Ascending aorta (tissue), 2 donors: ENCODE results near the gene RAD51B. TPM values are rescaled to one million over a fixed set of nuclear protein-coding genes. Genes with fewer than 3 reads are reported as not detected.
A peak's percentile ranks its signal among the peaks of the same experiment; 100 is the strongest.

ENCODE experiments used
- DNase-seq, 2 donors: peaks; one replicate each; pipeline ENCODE4 v3.0.0-alpha.2; 2019; ENCODE audit warnings: low spot score in 2 of 2
- H3K27ac ChIP-seq, 2 donors: fragments of 200-600 bp; sonication (generic); one replicate each; pipeline ENCODE4 v1.5.1; 2016 to 2017; ENCODE audit warnings: mild to moderate bottlenecking in 1 of 2
- H3K27me3 ChIP-seq: fragments of 200-600 bp; sonication (generic); one replicate; pipeline ENCODE4 v1.5.1; 2017
- H3K36me3 ChIP-seq, 2 donors: fragments of 200-600 bp; sonication (generic); one replicate each; pipeline ENCODE4 v1.5.1; 2016
- H3K4me1 ChIP-seq, 2 donors: fragments of 200-600 bp; sonication (generic); one replicate each; pipeline ENCODE4 v1.5.1; 2016 to 2017; ENCODE audit warnings: mild to moderate bottlenecking in 1 of 2
- H3K4me3 ChIP-seq, 2 donors: fragments of 200-600 bp; sonication (generic); one replicate each; pipeline ENCODE4 v1.5.1; 2016 to 2017; ENCODE audit warnings: mild to moderate bottlenecking in 1 of 2
- H3K9me3 ChIP-seq, 2 donors: fragments of 200-600 bp; sonication (generic); one replicate each; pipeline ENCODE4 v1.5.1; 2016
- intact Hi-C: fragments of 100-400 bp; cut with DNase I; formaldehyde crosslinking; loops from one replicate; pipeline ENCODE4 v1.15.1; 2023
- total RNA-seq: library from RNA; depleted of rRNA; stranded (reverse); fragments of >200 nt; gene quantifications from one replicate; pipeline ENCODE4 v1.1.0, GENCODE V29; 2016
- TF ChIP-seq, protein P1 (sequence below), 3 experiments: fragments of 200-600 bp in 2 of 3; fragments of 450-650 bp in 1 of 3; sonication (generic) in 2 of 3; IDR thresholded peaks; one replicate each; pipeline ENCODE4 v1.5.1; 2016 to 2019; ENCODE audit warnings: antibody characterized with exemption in 3 of 3, mild to moderate bottlenecking in 1 of 3, moderate library complexity in 1 of 3

RAD51B gene
- total RNA-seq, 1 donor from 2014 or later = not detected

DNA sequence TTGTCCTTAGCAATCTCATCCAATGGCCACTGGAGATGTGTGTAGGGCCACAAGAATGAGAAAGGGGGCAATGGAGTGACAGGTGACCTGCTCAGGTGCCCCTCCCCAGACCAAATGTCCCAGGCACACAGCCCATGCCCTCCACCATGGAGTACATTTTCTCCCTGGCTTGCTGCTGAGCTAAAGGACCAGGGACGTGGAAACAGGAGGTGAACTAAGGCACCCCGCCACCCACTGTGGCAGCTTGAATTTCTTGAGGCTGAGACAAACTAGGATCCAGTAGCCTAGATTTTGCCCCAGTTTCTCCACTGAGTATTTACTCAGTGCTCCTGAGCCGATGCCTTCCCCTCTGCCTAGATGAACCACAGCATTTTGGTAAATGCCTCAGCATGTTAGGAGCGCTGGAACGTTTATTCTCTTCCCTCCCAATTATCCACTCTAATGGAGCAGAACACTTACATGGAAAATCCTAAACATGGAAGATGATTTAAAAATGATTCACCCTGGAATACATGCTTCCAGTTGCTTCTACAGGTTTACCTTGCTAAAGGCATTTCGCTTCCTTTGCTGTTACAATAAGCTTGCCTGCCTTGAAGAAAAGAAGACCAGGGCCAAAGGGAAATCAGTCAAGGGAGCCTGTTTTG lies 775.3 kb downstream of the RAD51B start:
- Histone ChIP-seq H3K4me3 (no peak overlapping the region), H3K27ac (no peak overlapping the region), H3K4me1 (peaks cover 0 to 14% of the 10 kb centered on the region in 2 donors), H3K9me3 (no peaks in the 10 kb centered on the region), H3K36me3 (no peaks in the 10 kb centered on the region), H3K27me3 (no peaks in the 10 kb centered on the region)
- intact Hi-C loops = no loop called here
- TF ChIP-seq, protein P1, sequence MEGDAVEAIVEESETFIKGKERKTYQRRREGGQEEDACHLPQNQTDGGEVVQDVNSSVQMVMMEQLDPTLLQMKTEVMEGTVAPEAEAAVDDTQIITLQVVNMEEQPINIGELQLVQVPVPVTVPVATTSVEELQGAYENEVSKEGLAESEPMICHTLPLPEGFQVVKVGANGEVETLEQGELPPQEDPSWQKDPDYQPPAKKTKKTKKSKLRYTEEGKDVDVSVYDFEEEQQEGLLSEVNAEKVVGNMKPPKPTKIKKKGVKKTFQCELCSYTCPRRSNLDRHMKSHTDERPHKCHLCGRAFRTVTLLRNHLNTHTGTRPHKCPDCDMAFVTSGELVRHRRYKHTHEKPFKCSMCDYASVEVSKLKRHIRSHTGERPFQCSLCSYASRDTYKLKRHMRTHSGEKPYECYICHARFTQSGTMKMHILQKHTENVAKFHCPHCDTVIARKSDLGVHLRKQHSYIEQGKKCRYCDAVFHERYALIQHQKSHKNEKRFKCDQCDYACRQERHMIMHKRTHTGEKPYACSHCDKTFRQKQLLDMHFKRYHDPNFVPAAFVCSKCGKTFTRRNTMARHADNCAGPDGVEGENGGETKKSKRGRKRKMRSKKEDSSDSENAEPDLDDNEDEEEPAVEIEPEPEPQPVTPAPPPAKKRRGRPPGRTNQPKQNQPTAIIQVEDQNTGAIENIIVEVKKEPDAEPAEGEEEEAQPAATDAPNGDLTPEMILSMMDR (IDR thresholded peaks at IDR 0.05) = no peak
- DNase-seq = no peak

DNA sequence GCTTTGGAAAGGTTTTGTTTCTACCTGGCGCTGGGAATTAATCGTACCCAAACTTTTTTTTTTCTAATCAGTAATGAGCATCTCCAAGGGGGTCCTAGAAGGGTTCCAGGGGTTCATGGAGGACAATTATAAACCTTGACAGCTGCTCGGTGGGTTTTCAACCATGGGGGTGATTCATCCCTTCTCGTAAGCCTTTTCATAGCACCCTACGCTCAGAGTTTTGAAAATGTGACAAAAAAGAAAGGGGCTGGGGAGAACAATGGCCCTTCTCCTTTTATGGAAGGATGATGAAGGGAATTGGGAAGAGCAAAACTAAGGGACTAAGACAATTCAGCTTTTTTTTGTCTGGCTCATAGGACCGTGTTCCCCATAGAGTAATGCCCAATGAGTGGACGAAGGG lies 776.6 kb downstream of the RAD51B start:
- TF ChIP-seq, protein P1 (IDR thresholded peaks at IDR 0.05) = no peak
- no peak overlapping the region for H3K27ac ChIP-seq
- no peak for DNase-seq
- no peaks in the 10 kb centered on the region for H3K36me3 ChIP-seq
- intact Hi-C loops = no loop called here
- H3K4me1 ChIP-seq = peaks cover 0 to 13% of the 10 kb centered on the region in 2 donors
- no peaks in the 10 kb centered on the region for H3K27me3 ChIP-seq
- H3K9me3 ChIP-seq = no peaks in the 10 kb centered on the region
- H3K4me3 ChIP-seq = no peak overlapping the region

DNA sequence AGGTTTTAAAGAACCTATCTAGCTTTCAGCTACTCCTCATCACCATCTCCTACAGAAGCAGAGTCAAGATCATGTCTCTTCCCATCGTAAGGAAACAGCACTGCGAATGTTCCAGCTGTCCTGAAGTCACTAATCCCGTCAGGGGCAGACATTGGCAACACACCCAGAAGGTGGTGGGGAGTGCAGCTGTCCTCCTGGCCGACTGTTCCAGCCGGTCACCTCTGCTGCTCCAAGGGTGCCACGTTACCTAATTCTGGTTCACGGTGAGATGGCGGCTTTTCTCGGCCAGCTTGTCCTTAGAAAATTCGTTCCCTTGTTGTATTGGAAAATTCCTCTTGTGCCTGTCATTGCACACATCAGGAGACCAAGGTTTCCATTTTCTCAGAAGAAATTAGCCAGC lies 777.1 kb downstream of the RAD51B start:
- H3K27ac ChIP-seq = no peak overlapping the region
- no peaks in the 10 kb centered on the region for H3K27me3 ChIP-seq
- DNase-seq = no peak
- H3K4me1 ChIP-seq = peaks cover 0 to 13% of the 10 kb centered on the region in 2 donors
- TF ChIP-seq, protein P1 (IDR thresholded peaks at IDR 0.05) = no peak
- no peak overlapping the region for H3K4me3 ChIP-seq
- H3K9me3 ChIP-seq = no peaks in the 10 kb centered on the region
- no peaks in the 10 kb centered on the region for H3K36me3 ChIP-seq
- intact Hi-C loops = no loop called here

DNA sequence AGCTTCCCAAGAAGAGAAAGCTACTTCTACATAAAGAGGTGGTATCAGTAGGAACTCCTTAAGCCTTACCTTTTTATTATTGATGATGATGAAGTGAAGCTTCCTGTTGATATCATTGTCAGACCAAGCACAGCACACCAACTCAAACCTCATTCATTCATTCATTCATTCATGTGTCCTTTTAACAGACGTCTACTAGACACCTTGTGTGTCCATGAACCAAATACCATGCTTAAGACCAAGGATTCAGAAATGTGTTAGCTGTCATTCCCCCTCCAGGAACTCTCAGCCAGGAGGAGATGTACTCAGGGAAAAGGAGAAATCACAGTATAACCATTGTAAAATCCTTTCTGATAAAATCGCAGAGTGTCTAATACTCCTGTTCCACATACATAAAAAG lies 778.5 kb downstream of the RAD51B start:
- intact Hi-C loops = no loop called here
- peaks cover 0 to 13% of the 10 kb centered on the region in 2 donors for H3K4me1 ChIP-seq
- TF ChIP-seq, protein P1 (IDR thresholded peaks at IDR 0.05) = no peak
- peak overlapping the region; percentile 76 to 80 for H3K27ac ChIP-seq
- H3K27me3 ChIP-seq = no peaks in the 10 kb centered on the region
- peak overlapping the region in 1 of 2 donors; percentile 37 for H3K4me3 ChIP-seq
- no peak for DNase-seq
- H3K9me3 ChIP-seq = no peaks in the 10 kb centered on the region
- H3K36me3 ChIP-seq = no peaks in the 10 kb centered on the region

DNA sequence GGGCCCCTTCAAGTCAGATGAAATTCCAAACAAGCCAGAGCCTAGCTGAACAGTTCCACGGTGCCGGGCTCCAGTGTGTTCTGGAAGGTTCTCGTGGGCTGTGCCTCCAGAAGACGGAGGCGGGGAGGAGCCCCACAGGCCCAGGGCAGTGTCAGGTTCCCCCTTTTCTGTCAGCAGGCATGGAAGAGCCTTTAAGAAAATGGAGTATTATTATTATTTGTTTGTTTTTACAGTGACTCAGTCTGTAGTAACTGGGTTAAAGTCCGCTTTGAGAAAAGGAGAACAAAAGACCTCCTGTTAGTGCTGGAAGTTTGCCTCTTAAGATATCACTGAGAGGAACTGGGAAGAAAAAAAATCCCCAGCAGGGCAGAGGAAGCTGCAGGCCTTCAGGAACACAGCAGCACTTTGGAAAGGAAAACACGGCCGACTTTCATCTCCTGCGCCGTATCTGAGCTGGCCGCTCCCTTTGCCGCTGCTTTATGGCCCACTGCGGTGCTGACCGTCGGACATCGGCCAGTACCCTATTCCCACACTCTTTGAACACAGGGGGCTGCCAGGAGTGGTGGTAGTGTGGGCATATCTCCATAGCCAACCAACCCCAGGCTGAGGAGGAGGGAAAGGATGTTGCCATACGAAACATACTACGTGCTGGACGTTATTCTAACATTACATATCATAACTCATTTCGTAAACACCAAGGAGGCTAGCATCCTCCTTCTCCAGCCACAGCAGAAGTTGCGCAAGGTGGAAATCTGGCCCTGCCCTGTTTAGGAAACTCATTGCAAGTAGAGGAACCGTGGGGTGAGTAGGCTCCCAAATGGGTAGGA lies 779.3 kb downstream of the RAD51B start:
- TF ChIP-seq, protein P1 (IDR thresholded peaks at IDR 0.05) = no peak
- peaks cover 0 to 13% of the 10 kb centered on the region in 2 donors for H3K4me1 ChIP-seq
- peak in 1 of 2 donors; percentile 83 for DNase-seq
- H3K27ac ChIP-seq = peak overlapping the region; percentile 76 to 80
- H3K27me3 ChIP-seq = no peaks in the 10 kb centered on the region
- no peaks in the 10 kb centered on the region for H3K9me3 ChIP-seq
- peak overlapping the region in 1 of 2 donors; percentile 37 for H3K4me3 ChIP-seq
- H3K36me3 ChIP-seq = no peaks in the 10 kb centered on the region
- intact Hi-C loops = no loop called here
